C1 segment of cervical spinal cord (tissue), 14 donors: Measurements from ENCODE around the gene MCF2L.
"Not testable (repeated sequence)": the region's sequence is repeated elsewhere in the genome, so short reads cannot be mapped to it uniquely, and the experiment has no call there.

Experiments used
- DNase-seq, 14 donors: peaks; one replicate each; lab custom pipeline; 2025; lab: John Stamatoyannopoulos, UW

Gene MCF2L

GRCh38 chr13:113049981-113050380, 81.0 kb downstream of the MCF2L start:
- peak in 1 of 14 donors; percentile 19 for DNase-seq

DNA sequence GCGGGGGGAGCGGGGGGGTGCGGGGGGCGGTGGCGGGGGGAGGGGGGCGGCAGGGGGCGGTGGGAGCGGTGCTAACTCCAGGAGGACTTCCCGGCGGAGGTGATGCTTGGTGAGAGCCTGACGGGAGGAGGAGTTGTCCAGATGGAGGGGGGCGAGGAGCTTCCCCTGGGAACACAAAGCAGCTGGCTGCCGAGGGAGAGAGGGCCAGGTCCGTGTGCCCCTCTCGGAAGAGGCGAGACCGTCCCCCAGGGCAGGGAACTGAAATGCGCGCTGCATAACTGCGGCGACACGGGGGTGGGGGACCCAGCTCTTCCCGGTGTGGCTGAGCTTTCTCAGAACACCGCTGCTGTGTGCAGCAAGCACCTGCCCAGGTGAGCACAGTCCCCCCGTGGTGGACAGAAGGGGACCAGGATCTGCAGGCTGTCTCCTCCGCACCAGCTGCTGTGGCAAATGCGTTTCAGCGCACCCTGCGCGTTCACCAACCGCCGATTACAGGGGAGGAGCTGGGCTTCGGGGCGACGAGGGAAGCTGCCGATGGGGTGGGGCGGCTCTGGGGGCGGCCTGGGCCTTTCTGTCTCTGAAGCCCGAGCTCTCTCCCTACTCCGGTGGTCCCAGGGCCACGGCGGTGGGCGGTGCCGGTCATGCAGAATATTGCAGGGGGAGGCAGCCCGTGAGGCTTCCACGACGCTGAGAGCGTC, 81.9 kb downstream of the MCF2L start:
- DNase-seq, result no peak

DNA sequence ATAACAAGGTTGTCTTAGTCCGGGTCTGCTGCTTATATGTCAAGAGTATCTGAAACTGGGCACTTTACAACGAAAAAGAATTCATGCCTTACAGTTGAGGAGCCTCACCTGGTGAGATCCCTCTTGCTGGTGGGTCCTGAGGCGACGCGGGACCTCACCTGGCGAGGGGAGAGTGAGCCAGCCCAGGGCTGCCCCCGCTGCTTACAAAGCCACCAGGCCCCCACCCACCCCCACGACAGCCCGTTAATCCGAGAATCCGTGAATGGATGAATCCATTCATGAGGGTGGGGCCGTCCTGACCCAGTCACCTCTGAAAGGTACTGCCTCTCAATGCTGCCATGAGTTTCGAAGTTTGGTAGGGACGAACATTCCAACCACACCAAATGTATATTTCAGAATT, 82.6 kb downstream of the MCF2L start:
- DNase-seq, result no peak

DNA sequence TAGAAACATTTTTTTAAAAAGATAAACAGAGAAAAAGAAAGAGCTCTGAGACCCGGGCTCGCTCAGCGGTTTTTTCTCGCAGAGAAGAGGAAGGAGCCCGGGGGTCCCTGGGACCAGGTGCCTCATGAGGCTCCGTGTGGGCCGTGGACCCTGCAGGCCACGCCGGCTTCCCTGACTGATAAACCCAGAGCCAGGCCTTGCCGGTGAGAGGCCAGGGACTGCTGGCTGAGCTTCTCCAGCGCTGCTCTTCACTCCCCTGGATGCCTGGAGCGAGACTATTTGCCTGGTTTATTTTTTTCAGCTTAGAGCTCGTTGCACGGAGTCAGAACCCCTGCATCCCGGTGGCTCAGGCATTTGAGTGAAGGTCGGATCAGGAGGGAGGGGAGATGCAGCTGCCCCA, 83.2 kb downstream of the MCF2L start:
- no peak for DNase-seq

- DNase-seq, result no peak
Observed at GRCh38 chr13:113052971-113053370, 84.0 kb downstream of the MCF2L start.

DNA sequence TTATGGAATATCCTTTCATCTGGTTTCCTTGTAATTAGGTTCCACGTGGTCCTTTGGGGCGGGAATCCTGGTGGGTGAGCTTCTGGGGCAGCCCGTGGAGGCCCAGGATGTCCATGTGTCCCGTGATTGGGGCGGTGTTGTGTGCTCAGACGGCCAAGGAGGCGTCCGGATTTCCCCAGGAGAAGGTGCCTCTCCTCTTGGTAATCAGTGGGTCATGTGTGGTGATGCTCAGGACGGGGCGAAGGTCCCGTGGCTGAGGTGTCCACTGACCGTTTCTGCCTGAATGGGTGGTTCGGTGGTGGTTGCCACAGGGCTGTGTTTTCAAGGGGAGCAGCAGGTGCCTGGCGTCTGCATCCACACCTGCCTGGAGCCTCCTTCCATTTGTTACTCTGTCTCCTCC, 84.4 kb downstream of the MCF2L start:
- DNase-seq, result no peak

GRCh38 chr13:113053801-113054604, 85.0 kb downstream of the MCF2L start:
- no peak for DNase-seq

DNA sequence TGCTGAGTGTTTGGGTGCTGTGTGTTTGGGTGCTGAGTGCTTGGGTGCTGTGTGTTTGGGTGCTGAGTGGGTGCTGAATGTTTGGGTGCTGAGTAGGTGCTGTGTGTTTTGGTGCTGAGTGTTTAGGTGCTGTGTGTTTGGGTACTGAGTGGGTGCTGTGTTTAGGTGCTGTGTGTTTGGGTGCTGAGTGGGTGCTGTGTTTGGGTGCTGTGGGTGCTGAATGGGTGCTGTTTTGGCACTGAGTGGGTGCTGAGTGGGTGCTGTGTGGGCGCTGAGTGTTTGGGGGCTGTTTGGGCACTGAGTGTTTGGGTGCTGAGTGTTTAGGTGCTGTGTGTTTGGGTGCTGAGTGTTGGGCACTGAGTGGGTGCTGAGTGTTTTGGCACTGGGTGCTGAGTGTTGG, 88.1 kb downstream of the MCF2L start:
- DNase-seq, result no peak

DNA sequence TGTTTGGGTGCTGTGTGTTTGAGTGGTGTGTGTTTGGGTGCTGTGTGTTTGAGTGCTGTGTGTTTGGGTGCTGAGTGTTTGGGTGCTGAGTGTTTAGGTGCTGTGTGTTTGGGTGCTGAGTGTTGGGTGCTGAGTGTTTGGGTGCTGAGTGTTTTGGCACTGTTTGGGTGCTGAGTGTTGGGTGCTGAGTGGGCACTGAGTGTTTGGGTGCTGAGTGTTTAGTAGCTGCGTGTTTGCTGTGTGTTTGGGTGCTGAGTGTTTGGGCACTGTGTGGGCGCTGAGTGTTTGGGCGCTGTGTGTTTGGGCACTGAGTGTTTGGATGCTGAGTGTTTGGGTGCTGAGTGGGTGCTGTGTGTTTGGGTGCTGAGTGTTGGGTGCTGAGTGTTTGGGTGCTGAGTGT, 88.5 kb downstream of the MCF2L start:
- not testable (repeated sequence) for DNase-seq

DNA sequence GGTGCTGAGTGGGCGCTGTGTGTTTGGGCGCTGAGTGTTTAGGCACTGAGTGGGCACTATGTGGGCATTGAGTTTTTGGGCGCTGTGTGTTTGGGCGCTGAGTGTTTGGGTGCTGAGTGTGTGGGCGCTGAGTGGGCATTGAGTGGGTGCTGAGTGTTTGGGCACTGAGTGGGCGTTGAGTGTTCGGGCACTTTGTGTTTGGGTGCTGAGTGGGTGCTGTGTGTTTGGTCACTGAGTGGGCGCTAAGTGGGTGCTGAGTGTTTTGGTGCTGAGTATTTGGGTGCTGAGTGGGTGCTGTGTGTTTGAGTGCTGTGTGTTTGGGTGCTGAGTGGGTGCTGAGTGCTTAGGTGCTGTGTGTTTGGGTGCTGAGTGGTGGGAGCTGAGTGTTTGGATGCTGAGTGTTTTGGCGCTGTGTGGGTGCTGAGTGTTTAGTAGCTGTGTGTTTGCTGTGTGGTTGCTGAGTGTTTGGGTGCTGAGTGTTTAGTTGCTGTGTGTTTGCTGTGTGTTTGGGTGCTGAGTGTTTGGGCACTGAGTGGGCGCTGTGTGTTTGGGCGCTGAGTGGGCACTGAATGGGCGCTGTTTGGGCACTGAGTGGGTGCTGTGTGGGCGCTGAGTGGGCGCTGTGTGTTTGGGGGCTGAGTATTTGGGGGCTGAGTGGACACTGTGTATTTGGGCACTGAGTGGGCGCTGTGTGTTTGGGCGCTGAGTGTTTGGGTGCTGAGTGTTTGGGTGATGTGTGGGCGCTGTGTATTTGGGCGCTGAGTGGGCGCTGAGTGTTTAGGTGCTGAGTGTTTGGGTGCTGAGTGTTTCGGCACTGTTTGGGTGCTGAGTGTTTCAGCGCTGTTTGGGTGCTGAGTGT, 89.3 kb downstream of the MCF2L start:
- no peak for DNase-seq

DNA sequence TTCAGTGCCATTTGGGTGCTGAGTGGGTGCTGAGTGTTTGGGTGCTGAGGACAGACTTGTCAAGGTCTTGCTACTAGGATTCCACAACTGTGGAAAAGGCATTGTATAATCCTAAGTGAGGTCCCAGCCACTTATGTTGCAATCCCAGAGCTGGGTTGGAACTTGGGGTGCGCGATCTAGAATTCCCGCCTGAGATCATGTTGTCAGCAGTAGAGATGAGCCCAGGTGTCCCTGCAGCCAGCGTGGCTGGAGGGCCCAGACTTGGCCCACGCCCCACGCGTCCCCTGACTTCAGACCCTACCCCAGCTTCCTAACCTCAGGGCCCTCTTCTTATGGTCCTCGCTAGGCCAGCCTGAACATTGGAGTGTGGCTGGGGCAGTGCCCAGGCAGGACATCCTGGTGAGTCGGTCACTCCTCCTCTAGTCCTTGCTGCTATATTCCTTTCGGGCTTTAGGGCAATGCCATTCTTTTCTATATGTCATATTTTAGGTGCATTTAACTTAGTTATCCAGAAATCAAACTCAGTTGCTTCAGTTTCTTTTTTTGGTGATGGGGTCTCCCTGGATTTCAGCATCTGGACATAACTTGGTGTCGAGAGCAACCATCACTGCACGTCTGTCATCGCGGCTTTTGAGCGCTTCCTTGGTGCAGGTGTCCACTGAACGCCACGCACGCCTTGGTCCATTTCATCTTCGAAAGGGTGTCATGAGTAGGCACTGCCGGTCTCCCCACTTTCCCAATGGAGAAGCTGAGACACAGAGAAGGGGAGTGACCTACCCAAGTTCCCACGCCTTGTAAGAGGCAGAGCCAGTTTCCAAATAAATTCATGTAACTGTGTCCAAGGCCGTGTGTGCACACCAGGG, 90.2 kb downstream of the MCF2L start:
- no peak for DNase-seq

- DNase-seq, result no peak
Observed at GRCh38 chr13:113059891-113060290, 90.9 kb downstream of the MCF2L start.

DNA sequence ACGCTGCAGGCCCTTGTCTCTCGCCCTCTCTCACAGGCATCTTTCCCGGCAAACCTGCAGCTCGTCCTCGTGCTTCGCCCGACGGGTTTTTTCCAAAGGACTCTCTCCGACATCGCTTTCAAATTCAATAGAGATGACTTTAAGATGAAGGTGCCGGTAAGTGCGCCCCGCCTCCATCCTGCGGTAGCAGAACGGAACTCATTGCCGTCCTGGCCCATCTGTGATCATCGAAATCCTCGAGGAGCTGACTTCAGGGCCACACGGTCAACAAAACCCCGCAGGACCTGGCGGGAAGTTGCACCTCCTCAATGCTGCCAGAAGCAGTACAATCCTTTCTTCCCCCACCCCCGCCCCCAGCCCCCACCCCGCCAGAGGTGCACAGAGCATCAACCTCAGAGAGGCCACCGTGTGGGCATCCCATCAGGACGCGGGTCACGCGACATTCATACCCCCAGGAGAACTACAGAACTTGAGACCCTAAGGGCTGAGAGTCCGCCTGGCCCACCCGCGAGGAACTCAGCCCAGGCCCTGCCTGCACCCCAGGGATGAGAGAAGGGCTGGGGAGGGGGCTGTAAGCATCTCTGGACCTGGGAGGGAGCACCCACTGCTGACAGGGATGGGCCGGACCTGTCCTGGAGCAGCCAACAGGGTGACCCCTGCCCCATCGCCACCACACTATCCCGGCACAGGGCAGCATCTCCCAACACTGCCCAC, 91.7 kb downstream of the MCF2L start:
- no peak for DNase-seq

GRCh38 chr13:113061271-113061625, 92.2 kb downstream of the MCF2L start:
- peak in 7 of 14 donors; percentile 49 to 76 (median 65) for DNase-seq

GRCh38 chr13:113061796-113062425, 92.9 kb downstream of the MCF2L start:
- DNase-seq, result no peak

- DNase-seq, result no peak
Observed at GRCh38 chr13:113062691-113063090, 93.7 kb downstream of the MCF2L start.

- DNase-seq, result no peak
Observed at GRCh38 chr13:113063091-113063491, 94.1 kb downstream of the MCF2L start.

- DNase-seq, result no peak
Observed at GRCh38 chr13:113064000-113064533, 95.1 kb downstream of the MCF2L start.

DNA sequence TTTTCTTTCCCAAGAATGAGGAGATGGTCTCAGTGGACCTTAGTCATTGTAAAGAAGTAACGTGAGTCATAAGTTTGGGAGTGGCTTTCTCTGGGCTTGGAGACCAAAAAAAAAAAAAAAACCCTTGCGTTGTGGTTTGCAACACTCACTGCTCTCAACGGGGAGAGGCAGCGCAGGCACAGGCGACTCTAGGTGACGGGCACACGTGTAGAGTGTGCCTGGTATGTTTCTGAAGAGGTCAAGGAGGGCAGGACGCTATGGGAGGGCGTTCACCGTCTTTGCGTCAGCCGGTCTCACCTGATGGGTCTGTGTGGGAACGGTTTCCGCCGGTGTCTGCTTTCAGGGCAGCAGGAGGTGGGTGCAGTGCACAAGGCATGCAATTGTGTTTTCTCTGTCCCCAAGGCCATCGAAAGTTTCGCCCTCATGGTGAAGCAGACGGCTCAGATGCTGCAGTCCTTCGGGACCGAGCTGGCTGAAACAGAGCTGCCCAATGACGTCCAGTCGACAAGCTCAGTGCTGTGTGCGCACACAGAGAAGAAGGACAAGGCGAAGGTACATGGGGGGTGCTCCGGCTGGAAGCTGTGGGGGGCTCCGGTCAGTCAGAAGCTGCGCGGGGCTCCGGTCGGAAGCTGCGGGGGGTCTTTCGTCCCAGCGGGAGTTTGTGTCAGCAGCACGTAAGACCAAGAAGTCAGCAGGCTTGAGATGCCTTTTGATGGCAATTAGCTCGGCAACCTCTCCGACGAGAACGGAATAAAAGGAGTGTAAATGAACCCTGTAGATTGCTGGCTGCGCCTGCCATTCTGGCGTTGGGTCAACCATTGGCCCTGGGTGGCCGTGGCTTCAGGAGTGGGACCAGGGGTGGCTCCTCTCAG, 95.8 kb downstream of the MCF2L start:
- DNase-seq, result no peak
